Globus pallidus (tissue), 1 donor: ENCODE results near the gene EVC.
A peak's percentile ranks its signal among the peaks of the same experiment; 100 is the strongest.
"Not testable (repeated sequence)": the region's sequence is repeated elsewhere in the genome, so short reads cannot be mapped to it uniquely, and the experiment has no call there.

Experiments used
- DNase-seq: peaks from one replicate; pipeline ENCODE4 v3.0.0-alpha.2; 2015; ENCODE audit warnings: low spot score

The EVC gene

DNA sequence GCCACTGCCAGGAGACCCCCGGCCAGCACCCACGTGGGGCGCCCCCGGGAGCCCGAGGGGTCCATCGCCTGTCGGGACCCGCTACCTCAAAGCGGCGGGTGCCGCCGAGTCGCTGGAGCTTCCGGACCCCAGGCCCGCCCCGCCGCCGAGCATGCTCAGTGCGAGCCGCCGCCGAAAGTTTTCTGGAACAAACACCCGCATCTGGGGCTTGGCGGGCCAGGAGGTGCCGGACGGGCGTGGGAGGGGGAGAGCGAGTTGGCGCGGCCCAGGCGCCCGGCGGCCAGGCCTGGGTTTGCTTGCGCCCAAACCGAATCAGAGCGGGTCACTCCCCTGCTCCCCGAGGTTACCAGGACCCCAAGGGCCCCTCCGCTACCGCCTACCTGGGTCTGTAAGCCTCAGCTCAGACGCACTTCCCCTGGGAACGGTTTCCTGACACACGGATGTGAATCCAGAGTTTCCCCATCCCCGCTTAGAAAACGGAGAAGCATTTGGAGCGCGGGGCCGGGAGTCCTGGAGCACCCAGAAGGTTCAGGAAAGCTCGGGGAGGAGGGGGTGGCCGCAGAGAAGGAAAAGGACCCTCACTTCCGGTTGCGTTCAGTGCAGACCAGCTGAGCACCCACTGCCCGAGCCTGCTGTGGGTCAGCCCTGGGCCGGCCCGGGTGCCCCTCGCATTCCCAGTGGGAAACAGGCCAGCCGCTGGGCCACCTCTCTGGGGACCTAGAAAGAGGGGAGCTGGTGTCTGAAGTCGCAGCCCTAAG, 2.4 kb upstream of the EVC start, which contains the start of gene EVC2:
TSS of gene EVC2 (minus strand) at position 111 of the 758 bp plus-strand sequence. CDS start at position 65, 46 bp downstream.
- peak; percentile 12 for DNase-seq

GRCh38 chr4:5709207-5709575, 1.8 kb upstream of the EVC start:
- DNase-seq: no peak

DNA sequence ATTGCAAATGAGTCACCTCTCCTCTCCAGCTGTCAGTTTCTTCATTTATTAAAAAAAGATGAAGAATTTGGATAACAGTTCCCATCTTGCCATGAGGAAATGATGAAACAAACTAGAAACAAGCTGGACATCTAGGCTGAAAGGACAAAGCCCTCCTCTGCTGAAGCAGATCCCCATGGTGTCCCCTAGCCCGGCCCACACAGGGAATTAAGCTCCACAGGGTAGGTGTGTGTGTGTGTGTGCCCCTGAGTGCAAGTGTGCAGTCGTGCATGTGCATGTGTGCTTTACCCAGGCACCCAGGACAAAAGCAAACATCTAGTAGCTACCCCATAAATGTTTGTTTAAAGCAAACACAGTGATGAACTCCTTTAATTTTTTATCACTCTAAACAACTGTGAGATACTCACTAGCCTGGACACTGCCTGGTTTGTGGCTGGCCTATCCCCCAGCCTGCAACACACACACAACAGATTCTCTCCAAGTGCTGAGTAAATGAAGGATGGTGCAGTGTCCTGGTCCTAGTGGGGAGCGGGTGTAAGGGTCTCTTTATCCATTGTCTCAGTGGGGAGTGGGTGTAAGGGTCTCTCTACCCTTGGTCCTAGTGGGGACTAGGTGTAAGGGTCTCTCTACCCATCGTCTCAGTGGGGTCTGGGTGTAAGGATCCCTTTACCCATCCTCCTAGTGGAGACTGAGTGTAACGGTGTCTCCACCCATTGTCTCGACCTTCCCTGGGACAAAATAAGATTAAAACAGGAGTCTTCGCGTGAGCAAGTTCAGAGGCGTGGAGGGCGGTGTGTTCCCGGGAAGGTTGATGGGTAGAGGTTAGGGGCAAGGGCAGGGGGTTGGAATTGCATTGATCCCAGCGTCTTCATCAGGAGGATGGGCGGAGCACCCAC, 688 bp upstream of the EVC start:
- no peak for DNase-seq

DNA sequence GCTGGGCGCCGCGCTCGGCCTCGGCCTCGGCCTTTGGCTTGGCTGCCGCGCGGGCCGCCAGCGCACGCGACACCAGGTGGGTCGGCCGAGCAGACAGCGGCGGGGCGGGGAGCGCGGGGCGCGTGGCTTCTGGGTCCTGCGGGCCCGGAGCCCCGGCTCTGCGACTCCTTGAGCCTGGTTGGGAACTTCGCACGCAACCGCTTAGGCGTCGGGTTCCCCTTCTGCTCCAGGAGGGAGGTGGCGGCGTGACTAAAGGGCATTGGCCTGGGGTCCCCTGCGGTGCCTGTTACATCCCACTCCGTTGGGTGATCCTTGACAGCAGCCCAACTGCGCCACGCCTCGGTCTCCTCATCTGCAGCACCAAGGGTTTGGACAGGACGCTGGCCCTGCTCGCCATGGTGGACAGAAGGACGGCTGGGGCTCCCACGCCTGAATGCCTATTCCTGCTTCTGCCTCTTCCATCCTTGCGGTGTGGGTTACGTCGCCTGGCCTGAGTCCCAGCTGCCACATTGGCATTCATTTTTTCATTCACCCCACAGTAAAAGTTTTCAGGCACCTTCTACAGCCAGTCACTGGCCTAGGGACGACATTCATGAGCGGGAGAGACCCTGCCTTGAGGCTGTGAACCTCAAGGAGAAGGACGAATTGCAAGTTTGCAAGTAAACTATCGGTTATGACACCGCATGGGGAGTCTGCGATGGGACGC, 631 bp downstream of the EVC start:
- no peak for DNase-seq

- no peak for DNase-seq
Measured at GRCh38 chr4:5712517-5712916, 1.5 kb downstream of the EVC start.

DNA sequence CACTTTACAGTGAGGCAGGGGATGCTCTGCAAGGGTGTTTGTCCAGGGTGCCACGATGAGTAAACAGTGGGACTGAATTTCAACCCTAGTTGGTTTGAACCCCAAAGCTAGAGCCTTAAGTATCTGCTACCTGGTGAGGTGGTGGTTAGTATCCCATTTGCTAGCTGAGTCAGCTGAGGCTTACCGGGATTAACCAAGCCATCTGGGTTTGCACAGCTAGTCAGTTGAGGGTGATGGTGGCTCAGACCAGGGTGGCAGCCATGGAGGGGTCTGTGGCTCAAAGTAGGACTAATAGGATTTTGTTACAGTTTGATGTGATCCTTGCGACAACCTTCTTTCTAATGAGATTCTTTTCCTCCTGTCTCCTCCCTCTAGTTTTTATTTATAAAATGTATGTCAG, 1.9 kb downstream of the EVC start:
- no peak for DNase-seq

DNA sequence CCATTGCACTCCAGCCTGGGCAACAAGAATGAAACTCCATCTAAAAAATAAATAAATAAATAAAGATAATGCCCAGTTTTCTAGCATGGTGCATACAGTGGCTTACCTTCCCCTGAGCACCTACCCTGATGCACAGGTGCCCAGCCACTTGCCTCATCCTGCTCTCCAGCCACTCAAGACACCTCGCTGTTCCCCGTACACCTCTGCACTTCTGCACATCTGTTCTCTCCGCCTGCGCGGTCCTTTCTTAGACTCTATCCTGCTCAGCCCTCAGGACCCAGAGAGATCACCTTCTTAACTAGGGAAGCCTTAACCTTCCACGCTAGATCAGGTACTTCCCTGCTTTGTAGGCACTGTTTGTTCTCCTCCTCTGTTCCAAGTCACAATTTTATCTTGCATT, 2.9 kb downstream of the EVC start:
- DNase-seq: no peak

GRCh38 chr4:5715357-5715756, 4.4 kb downstream of the EVC start:
- DNase-seq: no peak

DNA sequence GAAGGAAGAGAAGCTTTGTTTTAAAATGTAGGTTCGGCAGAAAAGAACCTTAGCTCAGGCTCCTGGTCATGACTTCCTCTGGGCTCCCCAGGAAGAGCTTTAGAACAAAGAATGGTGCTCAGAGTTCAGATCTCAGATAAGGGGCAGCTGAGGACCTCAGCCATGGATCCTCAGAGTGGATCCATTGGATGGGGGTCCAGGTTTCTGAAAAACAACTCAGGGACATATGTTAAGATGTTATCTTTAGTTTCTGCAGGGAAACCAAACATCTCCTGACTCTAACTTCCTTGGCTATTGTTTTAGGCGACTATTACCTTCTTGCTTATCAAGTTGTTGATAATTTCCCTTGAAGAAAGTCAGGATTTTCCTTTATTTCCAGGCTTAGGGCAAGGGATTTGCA, 5.4 kb downstream of the EVC start:
- no peak for DNase-seq

- DNase-seq: no peak
Measured at GRCh38 chr4:5717449-5718158, 6.6 kb downstream of the EVC start.

DNA sequence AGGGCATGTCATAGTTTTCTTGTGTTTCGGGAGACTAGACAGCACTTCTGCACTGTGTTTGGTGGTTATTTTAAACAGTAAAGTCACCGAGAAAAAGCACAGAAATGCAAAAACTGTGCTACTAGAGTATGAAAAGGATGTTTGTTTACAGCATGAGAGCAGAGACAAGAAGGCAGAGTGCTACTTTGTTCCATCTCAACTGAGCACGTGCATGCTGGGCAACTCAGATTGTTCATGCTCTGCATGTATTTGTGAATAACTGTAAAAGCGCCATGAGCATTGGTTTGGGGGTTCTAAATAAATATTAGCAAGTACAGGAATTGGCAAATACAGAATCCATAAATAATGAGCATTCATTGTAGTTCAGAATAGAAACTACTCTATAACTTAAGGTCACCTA, 7.4 kb downstream of the EVC start:
- DNase-seq: no peak

DNA sequence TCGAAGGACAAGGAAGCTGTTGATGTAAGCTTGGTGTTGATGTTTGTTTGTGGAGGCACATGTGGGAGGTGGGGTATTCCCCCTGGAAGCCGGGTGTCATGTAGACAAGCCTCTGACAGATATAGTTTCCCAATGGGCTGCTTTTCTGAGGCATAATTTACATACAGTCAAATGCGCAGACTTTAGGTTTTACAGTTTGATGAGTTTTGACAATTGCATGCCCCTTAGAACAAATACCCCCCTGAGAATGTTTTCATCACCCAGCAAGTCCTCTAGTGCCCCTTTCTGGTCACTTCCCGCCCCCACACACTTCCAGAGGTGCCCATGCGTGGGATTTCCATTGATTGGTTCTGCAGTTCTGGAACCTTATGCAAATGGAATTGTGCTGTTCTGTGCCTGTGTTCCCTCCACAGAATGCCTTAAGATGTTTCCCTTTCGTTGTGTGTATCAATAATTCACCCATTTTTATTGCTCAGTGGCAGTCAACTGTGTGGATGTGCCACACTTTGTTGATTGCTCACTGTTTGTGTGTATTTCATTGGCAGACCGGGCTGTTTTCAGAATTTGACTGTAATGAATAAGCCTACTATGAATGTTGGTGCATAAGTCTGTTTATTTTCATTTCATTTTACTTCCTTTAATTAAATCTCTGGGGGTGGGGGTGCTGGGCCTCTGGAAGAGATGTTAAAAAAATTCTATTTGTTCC, 8.5 kb downstream of the EVC start:
- no peak for DNase-seq

DNA sequence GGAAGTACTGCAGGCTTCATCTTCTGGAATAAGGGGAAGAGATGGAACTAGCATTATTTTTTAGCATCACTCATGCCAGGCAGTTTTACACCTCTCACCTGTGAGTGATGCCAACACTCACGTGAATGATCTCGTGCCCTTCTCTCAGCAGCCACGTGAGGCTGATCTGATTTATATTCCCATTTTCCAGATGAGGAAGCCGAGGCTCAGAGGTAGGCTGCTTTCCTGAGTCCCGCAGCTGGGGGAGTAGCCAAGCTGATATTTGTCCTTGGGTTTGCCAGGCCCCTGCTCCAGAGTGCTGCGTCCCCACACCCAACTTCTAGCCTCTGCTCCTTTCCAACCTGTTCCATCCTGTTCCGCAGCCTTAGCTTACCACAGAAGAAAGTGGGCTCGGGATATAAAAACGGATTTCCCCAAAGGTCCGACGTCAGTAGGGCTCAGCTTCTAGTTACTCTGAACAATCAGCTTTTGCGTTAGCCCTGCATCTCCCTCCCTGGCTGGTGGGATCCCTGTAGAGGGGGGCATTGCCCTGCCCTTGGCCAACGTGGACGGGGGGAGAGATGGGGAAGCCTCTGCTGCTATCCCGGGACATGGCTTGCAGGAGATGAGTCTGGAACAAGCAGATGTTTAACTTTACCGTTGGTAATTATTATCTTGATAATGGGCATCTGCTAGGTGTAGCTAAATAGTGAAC, 9.3 kb downstream of the EVC start:
- no peak for DNase-seq

- no peak for DNase-seq
Measured at GRCh38 chr4:5720980-5721379, 10.0 kb downstream of the EVC start.

- DNase-seq: no peak
Measured at GRCh38 chr4:5721923-5722322, 10.9 kb downstream of the EVC start.

- no peak for DNase-seq
Measured at GRCh38 chr4:5722328-5722727, 11.3 kb downstream of the EVC start.

- no peak for DNase-seq
Measured at GRCh38 chr4:5724377-5724776, 13.4 kb downstream of the EVC start.

DNA sequence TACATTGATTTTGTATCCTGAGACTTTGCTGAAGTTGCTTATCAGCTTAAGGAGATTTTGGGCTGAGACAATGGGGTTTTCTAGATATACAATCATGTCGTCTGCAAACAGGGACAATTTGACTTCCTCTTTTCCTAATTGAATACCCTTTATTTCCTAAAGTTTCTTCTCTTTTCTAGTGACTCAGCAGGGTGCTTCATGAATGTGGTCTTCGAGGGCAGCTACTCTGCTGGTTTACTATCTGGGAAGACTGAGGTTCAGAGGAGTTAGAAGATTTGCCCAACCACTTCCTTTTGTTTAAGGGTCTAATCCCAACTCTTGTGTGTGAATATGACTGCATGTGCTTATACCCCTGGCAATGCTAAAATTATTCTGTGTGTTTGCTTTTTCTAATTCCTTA, 17.4 kb downstream of the EVC start:
- DNase-seq: not testable (repeated sequence)

DNA sequence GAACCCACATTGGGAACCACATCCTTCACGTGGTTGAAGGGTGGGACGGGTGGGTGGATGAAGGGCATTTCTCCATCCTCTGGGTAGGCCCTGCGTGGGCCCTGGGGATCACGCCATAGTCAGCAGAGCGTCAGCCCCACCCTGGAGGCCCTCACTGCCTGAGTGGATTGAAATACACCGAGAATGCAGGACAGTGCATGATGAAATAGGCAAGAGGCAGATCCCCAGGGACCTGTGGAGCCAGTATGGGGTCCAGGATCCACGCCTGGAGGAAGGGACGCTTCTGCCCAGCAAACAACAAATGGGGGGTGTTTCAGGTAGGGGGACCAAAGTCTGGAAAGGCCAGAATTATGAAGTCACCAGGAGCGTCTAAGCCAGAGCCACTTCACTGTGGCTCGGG, 19.4 kb downstream of the EVC start:
- DNase-seq: no peak
